ENCODE measurements around the gene HMCN2.

DNA sequence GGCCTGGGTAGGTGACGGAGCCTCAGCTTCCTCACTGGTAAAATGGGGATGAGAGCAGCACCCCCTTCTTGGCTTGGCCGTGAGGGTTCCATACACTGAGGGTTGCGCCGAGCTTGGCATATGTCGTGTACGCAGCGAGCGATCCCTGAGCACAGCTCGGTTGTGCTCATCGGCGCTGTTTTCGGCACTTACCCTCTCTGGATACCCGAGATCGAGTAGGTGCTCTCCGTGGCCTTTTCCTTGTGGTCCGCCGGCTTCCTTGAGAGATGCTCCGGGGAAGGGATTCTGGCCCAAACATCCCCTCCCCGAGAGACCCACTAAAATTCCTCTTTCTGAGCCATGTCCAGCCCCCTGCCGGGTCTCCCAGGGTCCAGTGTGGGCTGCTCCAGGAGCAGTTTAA is 40.0 kb upstream of the HMCN2 start:
- TF ChIP-seq, protein P1, sequence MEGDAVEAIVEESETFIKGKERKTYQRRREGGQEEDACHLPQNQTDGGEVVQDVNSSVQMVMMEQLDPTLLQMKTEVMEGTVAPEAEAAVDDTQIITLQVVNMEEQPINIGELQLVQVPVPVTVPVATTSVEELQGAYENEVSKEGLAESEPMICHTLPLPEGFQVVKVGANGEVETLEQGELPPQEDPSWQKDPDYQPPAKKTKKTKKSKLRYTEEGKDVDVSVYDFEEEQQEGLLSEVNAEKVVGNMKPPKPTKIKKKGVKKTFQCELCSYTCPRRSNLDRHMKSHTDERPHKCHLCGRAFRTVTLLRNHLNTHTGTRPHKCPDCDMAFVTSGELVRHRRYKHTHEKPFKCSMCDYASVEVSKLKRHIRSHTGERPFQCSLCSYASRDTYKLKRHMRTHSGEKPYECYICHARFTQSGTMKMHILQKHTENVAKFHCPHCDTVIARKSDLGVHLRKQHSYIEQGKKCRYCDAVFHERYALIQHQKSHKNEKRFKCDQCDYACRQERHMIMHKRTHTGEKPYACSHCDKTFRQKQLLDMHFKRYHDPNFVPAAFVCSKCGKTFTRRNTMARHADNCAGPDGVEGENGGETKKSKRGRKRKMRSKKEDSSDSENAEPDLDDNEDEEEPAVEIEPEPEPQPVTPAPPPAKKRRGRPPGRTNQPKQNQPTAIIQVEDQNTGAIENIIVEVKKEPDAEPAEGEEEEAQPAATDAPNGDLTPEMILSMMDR (conservative IDR thresholded peaks at IDR 0.05; ENCODE audit: low read length), result no peak
- no peak for TF ChIP-seq EZH2phosphoT487 (IDR thresholded peaks at IDR 0.05; ENCODE audit: borderline replicate concordance, low read depth, low read length)

Measured in OCI-LY7 (cell line).